HUES6 (cell line): ENCODE data around the gene ROR1.

Experiments
- H3K27ac ChIP-seq: 2 replicates; pipeline ENCODE4 v1.7.0; 2013; ENCODE audit warnings: low read depth, mild to moderate bottlenecking, low read length, inconsistent platforms
- H3K27me3 ChIP-seq: 2 replicates; pipeline ENCODE4 v1.6.1; 2013; ENCODE audit warnings: low read length; ENCODE audit not compliant: control insufficient read depth, insufficient read depth
- H3K36me3 ChIP-seq: 2 replicates; pipeline ENCODE4 v1.6.1; 2013; ENCODE audit warnings: low read length; ENCODE audit not compliant: control insufficient read depth, insufficient read depth
- H3K4me1 ChIP-seq: 2 replicates; pipeline ENCODE4 v1.6.1; 2013; ENCODE audit warnings: low read length; ENCODE audit not compliant: control insufficient read depth, insufficient read depth
- H3K4me3 ChIP-seq: 2 replicates; pipeline ENCODE4 v1.5.1; 2013; ENCODE audit warnings: low read depth, low read length
- H3K9ac ChIP-seq: one replicate; pipeline ENCODE4 v1.6.1; 2013; ENCODE audit warnings: mild to moderate bottlenecking, low read length
- H3K9me3 ChIP-seq: 2 replicates; pipeline ENCODE4 v1.6.1; 2013; ENCODE audit warnings: low read depth, low read length; ENCODE audit not compliant: control insufficient read depth, insufficient read depth

Gene ROR1

GRCh38 chr1:64042331-64043100 lies 268.7 kb downstream of the ROR1 start:
- Histone ChIP-seq H3K9ac (no peak overlapping the region), H3K4me3 (no peak overlapping the region), H3K9me3 (no peaks in the 10 kb centered on the region), H3K27ac (no peak overlapping the region), H3K36me3 (no peaks in the 10 kb centered on the region), H3K27me3 (no peaks in the 10 kb centered on the region), H3K4me1 (peaks cover 45% of the 10 kb centered on the region)

GRCh38 chr1:64043288-64043687 lies 269.5 kb downstream of the ROR1 start:
- Histone ChIP-seq H3K27me3 (no peaks in the 10 kb centered on the region), H3K4me3 (no peak overlapping the region), H3K27ac (no peak overlapping the region), H3K9me3 (no peaks in the 10 kb centered on the region), H3K4me1 (peaks cover 37% of the 10 kb centered on the region), H3K9ac (no peak overlapping the region), H3K36me3 (no peaks in the 10 kb centered on the region)

- Histone ChIP-seq H3K27ac (no peak overlapping the region), H3K4me1 (peaks cover 30% of the 10 kb centered on the region), H3K9me3 (no peaks in the 10 kb centered on the region), H3K36me3 (no peaks in the 10 kb centered on the region), H3K4me3 (no peak overlapping the region), H3K9ac (no peak overlapping the region), H3K27me3 (no peaks in the 10 kb centered on the region)
Measured at GRCh38 chr1:64043976-64044375, 270.2 kb downstream of the ROR1 start.

- H3K4me3 ChIP-seq, result 0 out of 2 replicates have a peak overlapping the region, but pooled peaks have one; percentile 20
- no peak overlapping the region for H3K9ac ChIP-seq
- no peaks in the 10 kb centered on the region for H3K9me3 ChIP-seq
- H3K27me3 ChIP-seq, result no peaks in the 10 kb centered on the region
- peaks cover 23% of the 10 kb centered on the region for H3K4me1 ChIP-seq
- peak overlapping the region; percentile 37; the same call in 1 of the 2 replicates for H3K27ac ChIP-seq
- peaks cover 9% of the 10 kb centered on the region; the same call in 1 of the 2 replicates for H3K36me3 ChIP-seq
Measured at GRCh38 chr1:64046243-64046642, 272.4 kb downstream of the ROR1 start.

GRCh38 chr1:64046891-64047290 lies 273.1 kb downstream of the ROR1 start:
- Histone ChIP-seq H3K9me3 (no peaks in the 10 kb centered on the region), H3K4me3 (no peak overlapping the region), H3K4me1 (peaks cover 25% of the 10 kb centered on the region), H3K9ac (no peak overlapping the region), H3K27me3 (no peaks in the 10 kb centered on the region), H3K36me3 (peaks cover 9% of the 10 kb centered on the region; the same call in 1 of the 2 replicates), H3K27ac (no peak overlapping the region)

- Histone ChIP-seq H3K36me3 (peaks cover 9% of the 10 kb centered on the region; the same call in 1 of the 2 replicates), H3K9ac (no peak overlapping the region), H3K27ac (no peak overlapping the region), H3K27me3 (no peaks in the 10 kb centered on the region), H3K9me3 (no peaks in the 10 kb centered on the region), H3K4me3 (no peak overlapping the region), H3K4me1 (peaks cover 29% of the 10 kb centered on the region)
Measured at GRCh38 chr1:64047549-64047996, 273.8 kb downstream of the ROR1 start.

- Histone ChIP-seq H3K9ac (no peak overlapping the region), H3K27ac (no peak overlapping the region), H3K36me3 (peaks cover 9% of the 10 kb centered on the region; the same call in 1 of the 2 replicates), H3K4me3 (no peak overlapping the region), H3K4me1 (peaks cover 30% of the 10 kb centered on the region), H3K9me3 (no peaks in the 10 kb centered on the region), H3K27me3 (no peaks in the 10 kb centered on the region)
Measured at GRCh38 chr1:64049900-64050540, 276.2 kb downstream of the ROR1 start.

- H3K27me3 ChIP-seq, result no peaks in the 10 kb centered on the region
- H3K9ac ChIP-seq, result no peak overlapping the region
- H3K27ac ChIP-seq, result no peak overlapping the region
- H3K4me1 ChIP-seq, result peaks cover 28% of the 10 kb centered on the region
- peaks cover 9% of the 10 kb centered on the region; the same call in 1 of the 2 replicates for H3K36me3 ChIP-seq
- no peaks in the 10 kb centered on the region for H3K9me3 ChIP-seq
- no peak overlapping the region for H3K4me3 ChIP-seq
Measured at GRCh38 chr1:64050601-64051000, 276.8 kb downstream of the ROR1 start.

GRCh38 chr1:64051796-64052195 lies 278.0 kb downstream of the ROR1 start:
- Histone ChIP-seq H3K27me3 (no peaks in the 10 kb centered on the region), H3K9me3 (no peaks in the 10 kb centered on the region)

GRCh38 chr1:64052777-64053176 lies 279.0 kb downstream of the ROR1 start:
- Histone ChIP-seq H3K4me3 (no peak overlapping the region), H3K27ac (no peak overlapping the region)

More at GRCh38 chr1:64051796-64052195, 278.0 kb downstream of the ROR1 start:
- Histone ChIP-seq H3K4me1 (peaks cover 16% of the 10 kb centered on the region), H3K9ac (no peak overlapping the region), H3K4me3 (no peak overlapping the region), H3K27ac (no peak overlapping the region), H3K36me3 (peaks cover 9% of the 10 kb centered on the region; the same call in 1 of the 2 replicates)

GRCh38 chr1:64055310-64055709 lies 281.5 kb downstream of the ROR1 start:
- Histone ChIP-seq H3K27ac (no peak overlapping the region), H3K27me3 (no peaks in the 10 kb centered on the region), H3K4me1 (peaks cover 14% of the 10 kb centered on the region; the same call in 1 of the 2 replicates)

More at GRCh38 chr1:64052777-64053176, 279.0 kb downstream of the ROR1 start:
- no peaks in the 10 kb centered on the region for H3K9me3 ChIP-seq
- H3K27me3 ChIP-seq, result no peaks in the 10 kb centered on the region
- H3K9ac ChIP-seq, result no peak overlapping the region
- peaks cover 9% of the 10 kb centered on the region; the same call in 1 of the 2 replicates for H3K36me3 ChIP-seq
- H3K4me1 ChIP-seq, result peaks cover 12% of the 10 kb centered on the region; the same call in 1 of the 2 replicates

More at GRCh38 chr1:64055310-64055709, 281.5 kb downstream of the ROR1 start:
- Histone ChIP-seq H3K9ac (no peak overlapping the region), H3K4me3 (no peak overlapping the region), H3K36me3 (0 out of 2 replicates have a peak, but pooled peaks cover under 1% of the 10 kb centered on the region), H3K9me3 (no peaks in the 10 kb centered on the region)
